ENCODE data around the gene NAPB.

DNA sequence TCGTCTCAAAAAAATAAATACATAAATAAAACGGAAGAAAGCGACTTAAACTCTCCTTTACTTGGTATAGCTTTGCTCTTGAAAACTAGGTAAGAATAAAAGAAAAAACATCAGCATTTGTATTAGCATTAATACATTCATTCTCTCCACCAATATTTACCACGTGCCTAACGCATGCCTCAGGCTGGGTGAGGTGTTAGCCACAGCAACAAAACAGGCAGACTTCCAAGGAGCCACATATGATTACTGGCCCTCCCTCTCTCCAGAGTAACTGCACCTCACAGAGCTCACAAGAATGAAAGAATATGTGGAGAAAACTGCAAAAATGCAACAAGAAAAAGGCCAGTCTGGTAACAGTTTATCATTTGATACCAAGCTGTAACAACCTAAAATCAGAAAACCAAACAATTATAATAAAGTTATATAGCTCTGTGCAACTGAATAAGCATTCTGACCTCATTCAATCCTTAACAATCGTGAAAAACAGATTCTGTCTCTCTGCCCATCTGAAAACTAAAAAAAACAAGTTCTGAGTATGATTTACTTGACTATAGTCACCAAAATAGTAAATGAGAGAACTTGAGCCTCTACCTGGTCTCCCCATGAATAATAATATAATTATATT, 5.2 kb downstream of the NAPB start:
- TF ChIP-seq, protein P1, sequence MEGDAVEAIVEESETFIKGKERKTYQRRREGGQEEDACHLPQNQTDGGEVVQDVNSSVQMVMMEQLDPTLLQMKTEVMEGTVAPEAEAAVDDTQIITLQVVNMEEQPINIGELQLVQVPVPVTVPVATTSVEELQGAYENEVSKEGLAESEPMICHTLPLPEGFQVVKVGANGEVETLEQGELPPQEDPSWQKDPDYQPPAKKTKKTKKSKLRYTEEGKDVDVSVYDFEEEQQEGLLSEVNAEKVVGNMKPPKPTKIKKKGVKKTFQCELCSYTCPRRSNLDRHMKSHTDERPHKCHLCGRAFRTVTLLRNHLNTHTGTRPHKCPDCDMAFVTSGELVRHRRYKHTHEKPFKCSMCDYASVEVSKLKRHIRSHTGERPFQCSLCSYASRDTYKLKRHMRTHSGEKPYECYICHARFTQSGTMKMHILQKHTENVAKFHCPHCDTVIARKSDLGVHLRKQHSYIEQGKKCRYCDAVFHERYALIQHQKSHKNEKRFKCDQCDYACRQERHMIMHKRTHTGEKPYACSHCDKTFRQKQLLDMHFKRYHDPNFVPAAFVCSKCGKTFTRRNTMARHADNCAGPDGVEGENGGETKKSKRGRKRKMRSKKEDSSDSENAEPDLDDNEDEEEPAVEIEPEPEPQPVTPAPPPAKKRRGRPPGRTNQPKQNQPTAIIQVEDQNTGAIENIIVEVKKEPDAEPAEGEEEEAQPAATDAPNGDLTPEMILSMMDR (IDR thresholded peaks at IDR 0.05; ENCODE audit: insufficient read depth, low read depth, low read length), result no peak
- no peak for TF ChIP-seq EZH2 (IDR thresholded peaks at IDR 0.05; ENCODE audit: insufficient read depth, low read length)

Measured in astrocyte (in vitro differentiated cells and primary cell).